HG02763 (cell line): Measurements from ENCODE around the gene ADH1C.
"Not testable (repeated sequence)": the region's sequence is repeated elsewhere in the genome, so short reads cannot be mapped to it uniquely, and the experiment has no call there.

Experiments used
- ATAC-seq: cut with Tn5 transposase; IDR thresholded peaks from one replicate; pipeline ENCODE4 v1.9.1; 2021; ENCODE audit warnings: mild to moderate bottlenecking, moderate library complexity; ENCODE audit not compliant: unreplicated experiment

The ADH1C gene

GRCh38 chr4:99352602-99353537 is at the start of gene ADH1C:
Gene ADH1C, minus strand, starts transcription at chr4:99352746. Its CDS starts 71 bp downstream, at chr4:99352675.
- no peak for ATAC-seq

- no peak for ATAC-seq
Measured at GRCh38 chr4:99400831-99401230, 48.3 kb upstream of the ADH1C start.

GRCh38 chr4:99399017-99399416 is 46.5 kb upstream of the ADH1C start:
- no peak for ATAC-seq

- ATAC-seq: no peak
Measured at GRCh38 chr4:99395595-99396364, 43.2 kb upstream of the ADH1C start.

- ATAC-seq: no peak
Measured at GRCh38 chr4:99394896-99395295, 42.4 kb upstream of the ADH1C start.

GRCh38 chr4:99390055-99390454 is 37.5 kb upstream of the ADH1C start:
- ATAC-seq: no peak

GRCh38 chr4:99389606-99390005 is 37.1 kb upstream of the ADH1C start:
- no peak for ATAC-seq

GRCh38 chr4:99383833-99384392 is 31.4 kb upstream of the ADH1C start:
- no peak for ATAC-seq

- ATAC-seq: no peak
Measured at GRCh38 chr4:99383399-99383798, 30.9 kb upstream of the ADH1C start.

GRCh38 chr4:99382745-99383360 is 30.3 kb upstream of the ADH1C start:
- ATAC-seq: no peak

- no peak for ATAC-seq
Measured at GRCh38 chr4:99381588-99382175, 29.1 kb upstream of the ADH1C start.

- ATAC-seq: no peak
Measured at GRCh38 chr4:99379571-99379970, 27.0 kb upstream of the ADH1C start.

GRCh38 chr4:99378876-99379275 is 26.3 kb upstream of the ADH1C start:
- no peak for ATAC-seq

GRCh38 chr4:99377341-99377740 is 24.8 kb upstream of the ADH1C start:
- ATAC-seq: not testable (repeated sequence)

- ATAC-seq: not testable (repeated sequence)
Measured at GRCh38 chr4:99372464-99372863, 19.9 kb upstream of the ADH1C start.

- ATAC-seq: not testable (repeated sequence)
Measured at GRCh38 chr4:99367817-99368216, 15.3 kb upstream of the ADH1C start.

GRCh38 chr4:99366491-99366890 is 13.9 kb upstream of the ADH1C start:
- ATAC-seq: no peak

- no peak for ATAC-seq
Measured at GRCh38 chr4:99362768-99363167, 10.2 kb upstream of the ADH1C start.

- no peak for ATAC-seq
Measured at GRCh38 chr4:99361899-99362275, 9.3 kb upstream of the ADH1C start.

GRCh38 chr4:99361268-99361898 is 8.8 kb upstream of the ADH1C start:
- ATAC-seq: no peak
